HepG2 (cell line): Measurements from ENCODE around the gene KLHL12. TPM values are rescaled to one million over a fixed set of nuclear protein-coding genes. Genes with fewer than 3 reads are reported as not detected.

Source experiments
- BORCS8-MEF2B ChIP-seq: sonication (generic); formaldehyde crosslinking; IDR thresholded peaks from 2 replicates; pipeline ENCODE4 v1.8.0; 2022; ENCODE audit warnings: mild to moderate bottlenecking, missing genetic modification reagents
- GTF3A ChIP-seq: sonication (generic); formaldehyde crosslinking; conservative IDR thresholded peaks from 2 replicates; pipeline ENCODE4 v1.4.0; 2020; ENCODE audit warnings: mild to moderate bottlenecking, missing genetic modification reagents
- MZF1 ChIP-seq: sonication (generic); formaldehyde crosslinking; IDR thresholded peaks from 2 replicates; pipeline ENCODE4 v1.8.1; 2023; ENCODE audit warnings: mild to moderate bottlenecking, missing genetic modification reagents, borderline replicate concordance
- NR2F6 ChIP-seq, 2 experiments: IDR thresholded peaks; 2 replicates each; pipeline ENCODE4 v1.6.1; 2016; ENCODE audit warnings: antibody characterized with exemption in 1 of 2, mild to moderate bottlenecking in 1 of 2
- RARG ChIP-seq: sonication (generic); formaldehyde crosslinking; IDR thresholded peaks from 2 replicates; pipeline ENCODE4 v1.4.0; 2020; ENCODE audit warnings: low read depth, mild to moderate bottlenecking, missing genetic modification reagents
- RFXANK ChIP-seq: IDR thresholded peaks from 2 replicates; pipeline ENCODE4 v1.6.1; 2016
- RXRA ChIP-seq: sonication (generic); formaldehyde crosslinking; IDR thresholded peaks from 2 replicates; pipeline ENCODE4 v1.5.1; 2020; ENCODE audit warnings: missing genetic modification reagents
- SIX1 ChIP-seq: sonication (generic); formaldehyde crosslinking; IDR thresholded peaks from 2 replicates; pipeline ENCODE4 v1.4.0; 2020; ENCODE audit warnings: missing genetic modification reagents, borderline replicate concordance
- THAP11 ChIP-seq: IDR thresholded peaks from 2 replicates; pipeline ENCODE4 v1.6.1; 2016; ENCODE audit warnings: missing biosample characterization, missing genetic modification reagents
- ZEB1 ChIP-seq: IDR thresholded peaks from 2 replicates; pipeline ENCODE4 v1.6.1; 2012; ENCODE audit warnings: mild to moderate bottlenecking, low read depth, inconsistent platforms; ENCODE audit not compliant: insufficient replicate concordance
- ZMYM3 ChIP-seq: sonication (generic); formaldehyde crosslinking; IDR thresholded peaks from 2 replicates; pipeline ENCODE4 v1.5.1; 2020; ENCODE audit warnings: mild to moderate bottlenecking, missing genetic modification reagents
- ZNF570 ChIP-seq: sonication (generic); formaldehyde crosslinking; IDR thresholded peaks from 2 replicates; pipeline ENCODE4 v1.4.0; 2020; ENCODE audit warnings: mild to moderate bottlenecking, missing genetic modification reagents, borderline replicate concordance
- ZNF768 ChIP-seq: sonication (generic); formaldehyde crosslinking; IDR thresholded peaks from 2 replicates; pipeline ENCODE4 v1.4.0; 2020; ENCODE audit warnings: missing genetic modification reagents
- polyA plus RNA-seq, 8 experiments: library from polyadenylated mRNA; depleted of rRNA in 3 of 8; stranded (reverse) in 7 of 8; unstranded in 1 of 8; fragments of >200 nt; fragmentation: Illumina TruSeq in 4 of 8; extraction: Trizol in 4 of 8; gene quantifications; 2 replicates each; pipeline versions ENCODE4 v1.2.1 to v1.2.3, GENCODE V29; 2011 to 2016; ENCODE audit warnings: low read depth in 4 of 8, missing spikeins in 1 of 8, mixed read lengths in 1 of 8; ENCODE audit not compliant: insufficient read depth in 1 of 8
- total RNA-seq, 5 experiments: library from RNA; depleted of rRNA; stranded (reverse); fragments of >200 nt; fragmentation: Illumina TruSeq; extraction: Trizol; gene quantifications; 2 replicates each; pipeline ENCODE4 v1.2.3, GENCODE V29; 2016; ENCODE audit warnings: low read depth in 1 of 5
- TF ChIP-seq, protein P1 (sequence below): IDR thresholded peaks from 2 replicates; pipeline ENCODE4 v1.4.0; 2020; ENCODE audit warnings: mild to moderate bottlenecking, missing genetic modification reagents
- TF ChIP-seq, protein P2 (sequence below): sonication (generic); formaldehyde crosslinking; IDR thresholded peaks from 2 replicates; pipeline ENCODE4; 2020; ENCODE audit warnings: missing genetic modification reagents, mild to moderate bottlenecking, borderline replicate concordance
- TF ChIP-seq, protein P3 (sequence below): sonication (generic); formaldehyde crosslinking; IDR thresholded peaks from 2 replicates; pipeline ENCODE4 v1.4.0; 2020; ENCODE audit warnings: missing genetic modification reagents, mild to moderate bottlenecking, borderline replicate concordance
- TF ChIP-seq, protein P4 (sequence below): sonication (generic); formaldehyde crosslinking; IDR thresholded peaks from 2 replicates; pipeline ENCODE4 v1.5.1; 2020; ENCODE audit warnings: mild to moderate bottlenecking, missing genetic modification reagents, borderline replicate concordance

KLHL12 gene
- total and polyA plus RNA-seq, 2 of the 13 experiments (the other 11 are each of a cell fraction or from before 2014, with no cell fraction given) = 19.2 to 25.2 TPM

DNA sequence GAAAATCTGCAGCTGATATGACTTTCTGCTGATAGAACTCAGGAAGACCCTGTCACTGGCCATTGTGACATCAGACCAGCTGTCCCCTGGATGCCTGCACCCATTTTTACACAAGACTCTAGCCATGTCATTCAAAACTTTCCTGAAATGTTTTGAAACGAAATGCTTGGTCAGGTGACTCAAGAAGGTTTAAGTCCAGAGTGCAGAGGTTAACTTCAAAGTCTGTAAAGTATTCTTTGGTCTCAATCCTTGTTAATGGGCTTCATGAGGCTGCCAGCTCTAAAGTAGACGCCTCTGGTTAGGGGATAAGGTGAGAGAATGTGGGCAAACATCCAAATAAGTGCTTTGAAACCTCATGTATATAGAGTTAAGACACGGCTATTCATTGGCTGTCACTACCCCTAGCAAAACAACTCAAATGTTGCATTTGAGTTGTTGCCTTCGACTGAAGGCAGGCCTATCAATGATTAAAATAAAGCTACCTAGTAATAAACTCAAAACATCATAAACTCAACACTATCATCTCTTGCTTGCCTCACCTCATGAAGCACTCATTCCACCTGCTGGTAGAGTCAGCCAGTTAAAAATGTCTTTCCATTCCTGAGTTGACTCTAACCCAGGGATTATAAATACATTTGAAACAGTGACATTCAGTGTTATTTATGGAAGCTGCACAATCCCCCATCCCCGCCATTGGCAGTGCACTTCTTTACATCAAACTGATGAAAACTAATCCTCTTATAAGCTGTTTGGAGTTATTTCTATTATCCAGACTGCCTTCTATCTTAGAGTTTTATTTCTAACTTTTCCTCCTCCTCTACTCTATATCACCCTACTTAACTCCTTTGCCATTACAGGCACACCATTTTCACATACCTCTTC is 64.1 kb downstream of the KLHL12 start (continued):
- TF ChIP-seq, protein P1, sequence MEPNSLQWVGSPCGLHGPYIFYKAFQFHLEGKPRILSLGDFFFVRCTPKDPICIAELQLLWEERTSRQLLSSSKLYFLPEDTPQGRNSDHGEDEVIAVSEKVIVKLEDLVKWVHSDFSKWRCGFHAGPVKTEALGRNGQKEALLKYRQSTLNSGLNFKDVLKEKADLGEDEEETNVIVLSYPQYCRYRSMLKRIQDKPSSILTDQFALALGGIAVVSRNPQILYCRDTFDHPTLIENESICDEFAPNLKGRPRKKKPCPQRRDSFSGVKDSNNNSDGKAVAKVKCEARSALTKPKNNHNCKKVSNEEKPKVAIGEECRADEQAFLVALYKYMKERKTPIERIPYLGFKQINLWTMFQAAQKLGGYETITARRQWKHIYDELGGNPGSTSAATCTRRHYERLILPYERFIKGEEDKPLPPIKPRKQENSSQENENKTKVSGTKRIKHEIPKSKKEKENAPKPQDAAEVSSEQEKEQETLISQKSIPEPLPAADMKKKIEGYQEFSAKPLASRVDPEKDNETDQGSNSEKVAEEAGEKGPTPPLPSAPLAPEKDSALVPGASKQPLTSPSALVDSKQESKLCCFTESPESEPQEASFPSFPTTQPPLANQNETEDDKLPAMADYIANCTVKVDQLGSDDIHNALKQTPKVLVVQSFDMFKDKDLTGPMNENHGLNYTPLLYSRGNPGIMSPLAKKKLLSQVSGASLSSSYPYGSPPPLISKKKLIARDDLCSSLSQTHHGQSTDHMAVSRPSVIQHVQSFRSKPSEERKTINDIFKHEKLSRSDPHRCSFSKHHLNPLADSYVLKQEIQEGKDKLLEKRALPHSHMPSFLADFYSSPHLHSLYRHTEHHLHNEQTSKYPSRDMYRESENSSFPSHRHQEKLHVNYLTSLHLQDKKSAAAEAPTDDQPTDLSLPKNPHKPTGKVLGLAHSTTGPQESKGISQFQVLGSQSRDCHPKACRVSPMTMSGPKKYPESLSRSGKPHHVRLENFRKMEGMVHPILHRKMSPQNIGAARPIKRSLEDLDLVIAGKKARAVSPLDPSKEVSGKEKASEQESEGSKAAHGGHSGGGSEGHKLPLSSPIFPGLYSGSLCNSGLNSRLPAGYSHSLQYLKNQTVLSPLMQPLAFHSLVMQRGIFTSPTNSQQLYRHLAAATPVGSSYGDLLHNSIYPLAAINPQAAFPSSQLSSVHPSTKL = peak; percentile 60
- TF ChIP-seq BORCS8-MEF2B = no peak
- TF ChIP-seq ZNF768 (CRISPR knock-in tag) = no peak
- TF ChIP-seq MZF1 (CRISPR knock-in tag) = no peak
- TF ChIP-seq RXRA (CRISPR knock-in tag) = no peak
- TF ChIP-seq, protein P2, sequence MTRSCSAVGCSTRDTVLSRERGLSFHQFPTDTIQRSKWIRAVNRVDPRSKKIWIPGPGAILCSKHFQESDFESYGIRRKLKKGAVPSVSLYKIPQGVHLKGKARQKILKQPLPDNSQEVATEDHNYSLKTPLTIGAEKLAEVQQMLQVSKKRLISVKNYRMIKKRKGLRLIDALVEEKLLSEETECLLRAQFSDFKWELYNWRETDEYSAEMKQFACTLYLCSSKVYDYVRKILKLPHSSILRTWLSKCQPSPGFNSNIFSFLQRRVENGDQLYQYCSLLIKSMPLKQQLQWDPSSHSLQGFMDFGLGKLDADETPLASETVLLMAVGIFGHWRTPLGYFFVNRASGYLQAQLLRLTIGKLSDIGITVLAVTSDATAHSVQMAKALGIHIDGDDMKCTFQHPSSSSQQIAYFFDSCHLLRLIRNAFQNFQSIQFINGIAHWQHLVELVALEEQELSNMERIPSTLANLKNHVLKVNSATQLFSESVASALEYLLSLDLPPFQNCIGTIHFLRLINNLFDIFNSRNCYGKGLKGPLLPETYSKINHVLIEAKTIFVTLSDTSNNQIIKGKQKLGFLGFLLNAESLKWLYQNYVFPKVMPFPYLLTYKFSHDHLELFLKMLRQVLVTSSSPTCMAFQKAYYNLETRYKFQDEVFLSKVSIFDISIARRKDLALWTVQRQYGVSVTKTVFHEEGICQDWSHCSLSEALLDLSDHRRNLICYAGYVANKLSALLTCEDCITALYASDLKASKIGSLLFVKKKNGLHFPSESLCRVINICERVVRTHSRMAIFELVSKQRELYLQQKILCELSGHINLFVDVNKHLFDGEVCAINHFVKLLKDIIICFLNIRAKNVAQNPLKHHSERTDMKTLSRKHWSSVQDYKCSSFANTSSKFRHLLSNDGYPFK = no peak
- TF ChIP-seq RFXANK (CRISPR knock-in tag) = 0 out of 2 replicates have a peak, but pooled peaks have one; percentile 20
- TF ChIP-seq SIX1 (CRISPR knock-in tag) = no peak
- TF ChIP-seq, protein P3, sequence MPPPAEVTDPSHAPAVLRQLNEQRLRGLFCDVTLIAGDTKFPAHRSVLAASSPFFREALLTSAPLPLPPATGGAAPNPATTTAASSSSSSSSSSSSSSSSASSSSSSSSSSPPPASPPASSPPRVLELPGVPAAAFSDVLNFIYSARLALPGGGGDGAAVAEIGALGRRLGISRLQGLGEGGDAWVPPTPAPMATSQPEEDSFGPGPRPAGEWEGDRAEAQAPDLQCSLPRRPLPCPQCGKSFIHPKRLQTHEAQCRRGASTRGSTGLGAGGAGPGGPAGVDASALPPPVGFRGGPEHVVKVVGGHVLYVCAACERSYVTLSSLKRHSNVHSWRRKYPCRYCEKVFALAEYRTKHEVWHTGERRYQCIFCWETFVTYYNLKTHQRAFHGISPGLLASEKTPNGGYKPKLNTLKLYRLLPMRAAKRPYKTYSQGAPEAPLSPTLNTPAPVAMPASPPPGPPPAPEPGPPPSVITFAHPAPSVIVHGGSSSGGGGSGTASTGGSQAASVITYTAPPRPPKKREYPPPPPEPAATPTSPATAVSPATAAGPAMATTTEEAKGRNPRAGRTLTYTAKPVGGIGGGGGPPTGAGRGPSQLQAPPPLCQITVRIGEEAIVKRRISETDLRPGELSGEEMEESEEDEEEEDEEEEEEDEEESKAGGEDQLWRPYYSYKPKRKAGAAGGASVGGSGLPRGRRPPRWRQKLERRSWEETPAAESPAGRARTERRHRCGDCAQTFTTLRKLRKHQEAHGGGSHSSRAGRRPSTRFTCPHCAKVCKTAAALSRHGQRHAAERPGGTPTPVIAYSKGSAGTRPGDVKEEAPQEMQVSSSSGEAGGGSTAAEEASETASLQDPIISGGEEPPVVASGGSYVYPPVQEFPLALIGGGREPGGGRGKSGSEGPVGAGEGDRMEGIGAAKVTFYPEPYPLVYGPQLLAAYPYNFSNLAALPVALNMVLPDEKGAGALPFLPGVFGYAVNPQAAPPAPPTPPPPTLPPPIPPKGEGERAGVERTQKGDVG (CRISPR knock-in tag) = no peak
- TF ChIP-seq NR2F6 (IDR thresholded peaks at IDR 0.05) = peak; percentile 42; the same call in 1 of the 2 replicates
- TF ChIP-seq NR2F6 (CRISPR knock-in tag; IDR thresholded peaks at IDR 0.05) = 0 out of 2 replicates have a peak, but pooled peaks have one; percentile 15
- TF ChIP-seq THAP11 = 0 out of 2 replicates have a peak, but pooled peaks have one; percentile 14
- no peak for TF ChIP-seq ZNF570
- no peak for TF ChIP-seq RARG (CRISPR knock-in tag)
- TF ChIP-seq, protein P4, sequence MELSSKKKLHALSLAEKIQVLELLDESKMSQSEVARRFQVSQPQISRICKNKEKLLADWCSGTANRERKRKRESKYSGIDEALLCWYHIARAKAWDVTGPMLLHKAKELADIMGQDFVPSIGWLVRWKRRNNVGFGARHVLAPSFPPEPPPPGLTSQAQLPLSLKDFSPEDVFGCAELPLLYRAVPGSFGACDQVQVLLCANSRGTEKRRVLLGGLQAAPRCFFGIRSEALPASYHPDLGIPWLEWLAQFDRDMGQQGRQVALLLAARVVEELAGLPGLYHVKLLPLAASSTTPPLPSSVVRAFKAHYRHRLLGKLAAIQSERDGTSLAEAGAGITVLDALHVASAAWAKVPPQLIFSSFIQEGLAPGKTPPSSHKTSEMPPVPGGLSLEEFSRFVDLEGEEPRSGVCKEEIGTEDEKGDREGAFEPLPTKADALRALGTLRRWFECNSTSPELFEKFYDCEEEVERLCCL (CRISPR knock-in tag) = no peak
- no peak for TF ChIP-seq ZMYM3 (CRISPR knock-in tag)
- TF ChIP-seq ZEB1 = no peak
- no peak for TF ChIP-seq GTF3A (CRISPR knock-in tag)
